GM20000 (cell line): ENCODE data around the gene MKNK2.

Experiments used
- DNase-seq: peaks from one replicate; pipeline ENCODE4 v3.0.0; 2012; ENCODE audit warnings: low spot score
- CTCF ChIP-seq: IDR thresholded peaks from 2 replicates; pipeline ENCODE4 v1.5.1; 2012; ENCODE audit warnings: mild to moderate bottlenecking, control low read depth; ENCODE audit errors: extremely low read depth, missing control alignments

Gene MKNK2

GRCh38 chr19:2047449-2048103 lies 3.5 kb downstream of the MKNK2 start:
- no peak for DNase-seq
- TF ChIP-seq CTCF, result no peak

GRCh38 chr19:2047076-2047448 lies 4.0 kb downstream of the MKNK2 start:
- TF ChIP-seq CTCF, result no peak
- DNase-seq, result no peak

- no peak for DNase-seq
- no peak for TF ChIP-seq CTCF
Measured at GRCh38 chr19:2046046-2046907, 4.8 kb downstream of the MKNK2 start.

GRCh38 chr19:2045501-2046045 lies 5.5 kb downstream of the MKNK2 start:
- no peak for DNase-seq
- TF ChIP-seq CTCF, result no peak

- no peak for DNase-seq
- TF ChIP-seq CTCF, result no peak
Measured at GRCh38 chr19:2044709-2045500, 6.1 kb downstream of the MKNK2 start.

- TF ChIP-seq CTCF, result no peak
- no peak for DNase-seq
Measured at GRCh38 chr19:2043961-2044708, 6.9 kb downstream of the MKNK2 start.
